Measurements from ENCODE around the gene RAB8B.
A peak's percentile ranks its signal among the peaks of the same experiment; 100 is the strongest.
"Not testable (repeated sequence)": the region's sequence is repeated elsewhere in the genome, so short reads cannot be mapped to it uniquely, and the experiment has no call there.

The RAB8B gene

DNA sequence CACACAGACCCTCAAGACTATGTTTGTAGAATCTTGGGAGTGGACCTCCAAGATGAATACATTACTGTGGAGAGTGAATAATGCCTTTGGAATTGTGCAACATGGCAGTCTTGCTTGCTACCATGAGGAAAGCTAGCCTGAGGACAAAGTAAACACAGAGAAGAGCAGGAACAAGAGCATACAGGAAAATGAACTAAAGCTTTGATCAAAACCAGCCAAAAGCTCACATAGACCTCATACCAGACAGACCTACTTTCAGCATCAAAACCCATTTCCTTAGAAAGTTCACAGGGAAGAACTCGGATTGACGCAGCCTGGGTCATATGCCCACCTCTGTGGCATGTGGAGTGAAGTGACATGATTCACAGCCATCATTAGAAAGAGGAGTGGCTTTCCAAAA is 3.3 kb upstream of the RAB8B start:
- DNase-seq, result no peak

GRCh38 chr15:63187589-63188226 is 1.7 kb upstream of the RAB8B start:
- no peak for DNase-seq

GRCh38 chr15:63188247-63188925 is 1.0 kb upstream of the RAB8B start:
- no peak for DNase-seq

DNA sequence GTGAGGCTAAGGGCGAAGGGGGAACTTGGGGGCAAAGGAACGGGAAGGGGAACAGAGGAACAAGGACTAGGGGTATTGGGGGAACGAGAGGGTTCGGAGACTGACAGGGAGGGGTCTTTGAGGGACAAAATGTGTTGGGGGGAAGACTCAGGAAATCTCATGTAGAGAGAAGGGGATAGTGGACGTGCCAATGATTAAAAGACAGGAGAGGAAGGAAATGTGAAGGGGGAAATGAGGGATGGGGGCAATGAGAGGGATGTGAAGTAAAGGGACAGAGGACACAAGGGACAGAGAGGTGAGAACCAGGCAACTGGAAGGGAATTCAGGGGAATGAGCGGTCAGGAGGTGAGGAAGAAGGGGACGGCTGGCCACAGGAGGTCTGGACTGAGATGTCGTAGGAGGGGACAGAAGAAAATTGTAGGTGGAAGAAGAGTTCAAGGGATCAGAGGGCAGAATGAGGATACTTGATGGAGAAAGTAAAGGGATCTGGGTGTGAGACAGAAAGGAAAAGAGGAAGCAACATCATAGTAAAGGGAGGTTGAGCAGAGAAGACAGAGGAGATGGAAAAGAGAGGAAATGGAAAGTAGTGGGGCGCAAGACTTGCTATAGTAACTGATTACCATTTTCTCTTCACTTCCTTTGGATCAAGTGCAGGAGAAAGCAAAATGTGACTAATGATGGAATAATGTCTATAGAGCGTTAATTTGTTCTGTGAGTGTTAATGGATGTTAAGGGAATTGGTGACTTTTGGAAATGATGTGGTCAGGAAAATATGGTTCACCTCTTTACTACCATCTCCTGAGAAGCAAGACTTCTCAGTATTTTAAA is 749 bp downstream of the RAB8B start:
- no peak for DNase-seq

GRCh38 chr15:63190769-63191649 is 1.6 kb downstream of the RAB8B start:
- no peak for DNase-seq

- DNase-seq, result no peak
Measured at GRCh38 chr15:63191895-63192618, 2.7 kb downstream of the RAB8B start.

DNA sequence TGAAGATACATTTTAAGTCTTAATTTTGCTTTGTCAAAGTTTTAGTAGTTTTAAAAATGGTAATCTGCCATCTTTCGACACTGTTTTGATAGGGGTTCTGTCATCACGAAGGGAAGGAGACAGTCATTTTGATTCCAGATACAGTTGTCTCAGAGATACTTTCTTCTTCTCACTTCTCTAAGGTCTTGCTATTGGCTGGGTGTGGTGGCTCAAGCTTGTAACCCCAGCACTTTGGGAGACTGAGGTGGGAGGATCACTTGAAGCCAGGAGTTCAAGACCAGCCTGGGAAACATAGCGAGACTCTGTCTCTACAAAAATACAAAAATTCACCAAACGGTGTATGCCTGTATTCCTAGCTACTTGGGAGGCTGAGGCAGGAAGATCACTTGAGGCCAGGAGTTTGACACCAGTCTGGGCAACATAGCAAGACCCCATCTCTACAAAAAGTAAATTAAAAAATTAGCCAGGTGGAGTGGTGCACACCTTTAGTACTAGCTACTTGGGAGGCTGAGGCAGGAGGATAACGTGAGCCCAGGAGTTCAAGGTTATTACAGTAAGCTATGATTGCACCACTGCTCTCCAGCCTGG is 3.3 kb downstream of the RAB8B start:
- no peak for DNase-seq

DNA sequence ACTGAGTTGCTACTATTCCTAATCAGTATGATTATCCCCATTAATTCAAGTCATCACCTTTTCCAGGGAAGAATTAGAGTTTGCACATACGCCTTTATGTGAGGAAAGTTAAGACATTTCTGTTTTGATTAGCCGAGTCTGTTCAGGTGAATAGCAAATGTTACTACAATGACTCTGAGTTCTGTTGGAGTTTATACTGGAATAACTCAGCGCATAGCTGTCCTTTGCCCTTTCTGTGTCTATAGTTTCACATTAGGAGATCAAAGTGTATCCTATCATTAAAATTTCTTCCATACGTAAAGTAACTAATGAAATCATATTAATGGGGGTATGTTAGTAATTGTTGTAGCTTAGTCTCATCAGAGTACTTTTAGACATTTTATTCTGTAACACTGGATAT is 4.9 kb downstream of the RAB8B start:
- DNase-seq, result no peak

DNA sequence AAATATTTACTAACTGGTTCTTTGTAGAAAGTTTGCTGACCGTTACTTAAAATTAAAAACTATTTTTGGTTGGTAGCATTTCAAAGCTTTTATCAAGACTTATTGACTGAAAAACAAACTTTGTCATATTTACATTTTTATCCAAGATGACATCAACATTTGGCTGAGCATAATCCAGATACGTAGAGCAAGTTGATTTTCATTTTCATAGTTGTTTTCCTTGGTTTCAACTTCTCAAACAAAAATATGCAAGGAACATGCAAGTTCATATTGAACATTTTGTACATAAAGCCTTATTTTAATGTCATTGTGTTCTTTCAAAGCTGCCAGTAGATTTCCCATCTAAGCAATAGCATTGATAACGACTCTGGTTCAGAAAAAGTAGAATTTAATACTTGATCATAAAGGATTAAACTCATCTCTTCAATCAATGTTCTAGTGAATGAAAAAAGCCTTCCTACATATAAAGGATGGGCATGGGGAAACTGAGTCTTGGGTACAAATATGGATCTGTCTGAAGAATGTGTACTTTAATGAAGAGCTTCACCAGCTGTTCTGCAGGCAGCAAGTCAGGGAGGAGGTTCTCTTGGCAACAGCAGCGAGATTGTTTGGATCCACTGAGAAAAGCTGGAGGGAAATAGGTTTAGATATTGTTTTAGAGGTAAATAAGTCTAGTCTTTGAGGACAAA is 5.6 kb downstream of the RAB8B start:
- DNase-seq, result no peak

DNA sequence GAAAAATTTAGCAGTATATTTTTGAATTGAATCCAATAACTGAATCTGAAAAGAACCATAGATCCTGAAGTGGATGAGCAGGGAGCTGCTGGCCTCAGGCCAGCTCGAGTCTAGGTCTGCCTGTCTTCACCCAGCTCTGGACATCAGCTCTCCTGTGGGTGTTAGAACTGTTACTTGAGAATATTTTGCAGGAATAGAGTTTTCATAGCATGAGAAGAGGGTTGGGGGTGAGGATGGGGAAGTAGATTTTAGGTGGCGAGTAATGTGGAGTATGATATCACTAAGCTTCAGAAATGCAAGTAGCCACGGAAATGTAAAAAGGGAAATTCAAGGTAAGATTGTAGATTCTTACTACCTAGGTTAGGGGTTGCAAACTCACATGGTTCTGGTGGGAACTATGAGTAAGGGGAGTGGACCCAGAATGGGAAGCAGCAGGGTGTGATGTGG is 6.2 kb downstream of the RAB8B start:
- no peak for DNase-seq

DNA sequence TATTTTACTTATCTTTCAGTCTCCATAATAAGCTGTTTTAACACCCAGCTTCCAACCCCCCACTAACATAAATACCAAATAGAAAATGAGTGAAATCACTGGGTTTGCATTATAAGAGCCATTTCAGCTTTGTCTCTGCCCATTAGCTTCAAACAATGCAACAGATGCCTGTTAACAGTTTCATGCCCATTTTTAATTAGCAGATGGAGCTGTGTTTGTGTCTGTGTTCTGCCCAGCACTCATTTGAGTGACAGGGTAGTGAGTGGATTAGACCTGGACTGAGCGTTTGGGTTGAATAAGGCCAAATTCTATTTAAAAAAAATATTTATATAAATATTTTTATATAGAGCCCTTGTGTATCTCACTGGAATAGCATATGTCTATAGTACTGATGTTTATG is 7.4 kb downstream of the RAB8B start:
- peak; percentile 51 for DNase-seq

- DNase-seq, result no peak
Measured at GRCh38 chr15:63197626-63198025, 8.2 kb downstream of the RAB8B start.

GRCh38 chr15:63198371-63199250 is 9.2 kb downstream of the RAB8B start:
- peak; percentile 64 for DNase-seq

GRCh38 chr15:63200464-63201249 is 11.3 kb downstream of the RAB8B start:
- no peak for DNase-seq

GRCh38 chr15:63202861-63203260 is 13.5 kb downstream of the RAB8B start:
- DNase-seq, result no peak

DNA sequence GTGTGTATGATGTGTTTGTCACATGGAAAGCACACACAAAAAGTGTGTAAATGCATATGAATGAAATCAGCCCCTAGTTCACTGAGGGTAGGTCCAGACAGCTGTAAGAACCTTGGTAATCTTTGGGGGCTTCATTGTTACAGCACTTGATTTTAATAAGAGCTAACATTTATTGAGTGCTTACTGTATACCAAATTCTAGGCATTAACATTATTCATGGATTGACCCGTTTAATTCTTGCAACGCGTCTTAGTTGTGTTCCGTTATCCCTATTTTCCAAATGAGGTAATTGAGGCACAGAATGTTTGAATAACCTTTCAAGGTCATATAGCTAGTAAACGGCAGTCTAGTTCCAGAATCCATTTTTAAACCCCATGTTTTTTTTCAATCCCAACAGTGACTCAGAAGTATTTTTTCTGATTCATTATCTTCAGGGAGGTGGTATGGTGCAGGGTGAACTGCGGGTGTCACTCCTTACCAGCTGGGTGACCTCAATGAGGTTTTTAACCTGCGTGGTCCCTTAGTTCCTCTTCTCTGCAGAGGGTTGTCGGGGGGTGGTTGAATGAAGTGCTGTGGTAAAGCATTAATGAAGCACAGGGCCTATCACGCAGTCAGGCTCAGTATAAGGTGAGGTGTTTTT is 14.2 kb downstream of the RAB8B start:
- DNase-seq, result no peak

DNA sequence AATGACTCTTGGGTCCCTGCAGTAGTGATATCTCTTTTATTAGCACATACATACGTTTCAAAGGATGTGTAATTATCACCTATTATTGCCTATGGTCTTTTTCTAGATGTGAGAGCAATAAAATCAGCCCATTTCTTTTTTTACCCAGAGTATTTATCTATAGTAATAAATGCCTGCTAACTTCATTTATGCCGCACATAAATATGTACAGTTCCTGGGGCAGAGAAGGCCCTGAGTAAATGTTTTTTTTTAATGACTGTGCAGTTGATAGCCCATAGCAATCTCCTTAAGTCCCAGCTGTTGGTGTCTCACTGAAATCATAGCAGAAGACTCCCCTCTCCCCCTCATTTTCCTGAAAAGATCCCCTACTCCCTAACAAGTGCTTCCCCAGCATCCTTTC is 16.7 kb downstream of the RAB8B start:
- DNase-seq, result no peak

DNA sequence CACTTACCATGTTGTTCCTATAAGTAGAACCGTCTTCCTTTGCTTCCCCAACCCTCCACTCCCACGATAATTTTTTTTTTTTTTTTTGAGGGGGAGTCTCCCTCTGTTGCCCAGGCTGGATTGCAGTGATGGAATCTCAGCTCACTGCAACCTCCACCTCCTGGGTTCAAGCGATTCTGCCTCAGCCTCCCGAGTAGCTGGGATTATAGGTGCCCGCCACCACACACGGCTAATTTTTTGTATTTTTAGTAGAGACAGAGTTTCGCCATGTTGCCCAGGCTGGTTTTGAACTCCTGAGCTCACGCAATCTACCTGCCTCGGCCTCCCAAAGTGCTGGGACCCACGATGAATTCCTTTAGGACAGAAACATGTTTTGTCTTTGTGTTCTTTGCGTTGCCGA is 19.4 kb downstream of the RAB8B start:
- not testable (repeated sequence) for DNase-seq
